ENCODE measurements around the gene TTLL10. TPM values are rescaled to one million over a fixed set of nuclear protein-coding genes. Genes with fewer than 3 reads are reported as not detected.

The TTLL10 gene
- total and polyA plus RNA-seq, 2 donors from 2014 or later, result 1.5 TPM; not detected in 1

DNA sequence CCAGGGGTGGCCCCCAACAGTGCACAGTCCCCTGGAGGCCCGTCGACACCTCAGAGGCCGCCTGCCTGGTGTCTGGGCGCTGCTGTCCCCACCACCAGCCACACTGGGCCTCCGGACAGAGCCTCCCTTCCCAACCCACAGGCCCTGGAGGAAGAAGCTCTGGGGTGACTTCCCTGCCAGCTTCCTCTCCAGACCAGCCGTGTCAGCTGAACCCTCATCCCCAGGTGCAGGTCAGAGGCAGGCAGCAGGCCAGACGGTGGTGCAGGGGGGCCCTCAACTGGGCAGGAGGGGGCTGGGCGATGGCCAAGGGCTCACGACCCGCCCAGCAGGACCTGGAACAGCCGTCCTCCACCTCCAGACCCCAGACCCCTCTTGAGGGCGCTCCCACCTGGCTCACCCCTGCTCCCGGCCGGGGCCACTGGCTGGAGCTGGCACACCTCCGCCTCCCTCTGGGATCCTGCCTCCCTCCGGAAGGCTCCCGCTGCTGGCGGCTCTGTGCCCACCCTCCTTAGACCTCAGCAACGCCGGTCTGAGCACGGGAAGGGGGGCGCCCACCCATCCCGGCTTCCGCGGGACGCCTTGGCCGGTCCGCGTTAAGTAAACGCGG, 32.2 kb downstream of the TTLL10 start:
- Histone ChIP-seq H3K36me3 (ENCODE audit: control insufficient read depth in 2 of 3, insufficient read depth in 3 of 3, low read length in 3 of 3) (no peaks in the 10 kb centered on the region), H3K27ac (ENCODE audit: low read depth in 2 of 2, low read length in 2 of 2) (no peak overlapping the region), H3K4me3 (ENCODE audit: low read length in 3 of 3) (no peak overlapping the region), H3K9ac (ENCODE audit: low read length in 3 of 3) (no peak overlapping the region), H3K4me1 (ENCODE audit: control insufficient read depth in 2 of 3, insufficient read depth in 2 of 3, low read depth in 1 of 3, low read length in 3 of 3) (peaks cover 0 to 3% (median 0%) of the 10 kb centered on the region in 3 donors), H3K9me3 (ENCODE audit: control insufficient read depth in 2 of 3, insufficient read depth in 1 of 3, low read length in 3 of 3) (no peaks in the 10 kb centered on the region), H3K27me3 (ENCODE audit: control insufficient read depth, insufficient read depth, low read length) (no peaks in the 10 kb centered on the region)
- TF ChIP-seq, protein P1, sequence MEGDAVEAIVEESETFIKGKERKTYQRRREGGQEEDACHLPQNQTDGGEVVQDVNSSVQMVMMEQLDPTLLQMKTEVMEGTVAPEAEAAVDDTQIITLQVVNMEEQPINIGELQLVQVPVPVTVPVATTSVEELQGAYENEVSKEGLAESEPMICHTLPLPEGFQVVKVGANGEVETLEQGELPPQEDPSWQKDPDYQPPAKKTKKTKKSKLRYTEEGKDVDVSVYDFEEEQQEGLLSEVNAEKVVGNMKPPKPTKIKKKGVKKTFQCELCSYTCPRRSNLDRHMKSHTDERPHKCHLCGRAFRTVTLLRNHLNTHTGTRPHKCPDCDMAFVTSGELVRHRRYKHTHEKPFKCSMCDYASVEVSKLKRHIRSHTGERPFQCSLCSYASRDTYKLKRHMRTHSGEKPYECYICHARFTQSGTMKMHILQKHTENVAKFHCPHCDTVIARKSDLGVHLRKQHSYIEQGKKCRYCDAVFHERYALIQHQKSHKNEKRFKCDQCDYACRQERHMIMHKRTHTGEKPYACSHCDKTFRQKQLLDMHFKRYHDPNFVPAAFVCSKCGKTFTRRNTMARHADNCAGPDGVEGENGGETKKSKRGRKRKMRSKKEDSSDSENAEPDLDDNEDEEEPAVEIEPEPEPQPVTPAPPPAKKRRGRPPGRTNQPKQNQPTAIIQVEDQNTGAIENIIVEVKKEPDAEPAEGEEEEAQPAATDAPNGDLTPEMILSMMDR (IDR thresholded peaks at IDR 0.05; ENCODE audit: borderline replicate concordance, extremely low read depth, insufficient read depth), result no peak
- intact Hi-C loops (cut with DNase I), result no loop called here
- peak in 2 of 5 donors; percentile 65 to 76 for DNase-seq
- FAIRE-seq, result no peak

DNA sequence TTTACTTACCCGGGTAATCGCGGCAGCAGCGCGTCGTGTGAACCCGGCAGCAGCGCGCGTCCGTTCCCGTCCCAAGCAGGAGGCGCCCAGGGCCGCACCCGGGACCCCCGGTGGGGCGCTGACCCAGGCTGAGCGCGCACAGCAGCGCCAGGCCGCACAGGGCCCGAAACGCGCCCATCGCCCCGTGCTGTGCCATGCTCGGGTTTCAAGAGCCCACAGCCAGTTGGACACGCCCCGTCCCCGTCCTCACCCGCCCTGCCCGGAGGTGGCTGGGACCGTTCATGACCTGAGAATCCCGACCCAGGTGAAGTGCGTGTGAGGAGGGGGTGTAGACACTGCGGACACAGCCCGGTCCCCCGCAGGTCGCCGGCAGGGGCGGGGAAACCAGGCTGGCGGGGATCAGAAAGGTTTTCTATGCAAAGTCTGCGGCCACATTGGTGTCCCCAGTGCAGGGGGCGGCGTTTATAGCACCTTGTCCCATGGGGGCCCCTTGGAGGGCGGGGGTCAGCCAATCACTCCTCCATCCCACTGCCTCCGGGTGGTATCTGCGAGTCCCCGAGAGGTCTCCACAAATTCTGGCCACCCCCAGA, 32.8 kb downstream of the TTLL10 start, which contains the start of gene TNFRSF18:
TNFRSF18 (minus strand) TSS at position 217 of the 590 bp plus-strand sequence; CDS start at position 196, 21 bp downstream.
- Histone ChIP-seq H3K9me3 (ENCODE audit: control insufficient read depth in 2 of 3, insufficient read depth in 1 of 3, low read length in 3 of 3) (no peaks in the 10 kb centered on the region), H3K9ac (ENCODE audit: low read length in 3 of 3) (no peak within 1 kb of the TSS), H3K4me3 (ENCODE audit: low read length in 3 of 3) (no peak within 1 kb of the TSS), H3K27me3 (ENCODE audit: control insufficient read depth, insufficient read depth, low read length) (no peaks in the 10 kb centered on the region), H3K36me3 (ENCODE audit: control insufficient read depth in 2 of 3, insufficient read depth in 3 of 3, low read length in 3 of 3) (no peaks in the 10 kb centered on the region), H3K27ac (ENCODE audit: low read depth in 2 of 2, low read length in 2 of 2) (no peak within 1 kb of the TSS), H3K4me1 (ENCODE audit: control insufficient read depth in 2 of 3, insufficient read depth in 2 of 3, low read depth in 1 of 3, low read length in 3 of 3) (peaks cover 0 to 3% (median 0%) of the 10 kb centered on the region in 3 donors)
- peak; percentile 48 to 82 (median 67) for DNase-seq
- intact Hi-C loops (cut with DNase I), result no loop called here
- TF ChIP-seq, protein P1 (IDR thresholded peaks at IDR 0.05; ENCODE audit: borderline replicate concordance, extremely low read depth, insufficient read depth), result no peak
- no peak for FAIRE-seq

DNA sequence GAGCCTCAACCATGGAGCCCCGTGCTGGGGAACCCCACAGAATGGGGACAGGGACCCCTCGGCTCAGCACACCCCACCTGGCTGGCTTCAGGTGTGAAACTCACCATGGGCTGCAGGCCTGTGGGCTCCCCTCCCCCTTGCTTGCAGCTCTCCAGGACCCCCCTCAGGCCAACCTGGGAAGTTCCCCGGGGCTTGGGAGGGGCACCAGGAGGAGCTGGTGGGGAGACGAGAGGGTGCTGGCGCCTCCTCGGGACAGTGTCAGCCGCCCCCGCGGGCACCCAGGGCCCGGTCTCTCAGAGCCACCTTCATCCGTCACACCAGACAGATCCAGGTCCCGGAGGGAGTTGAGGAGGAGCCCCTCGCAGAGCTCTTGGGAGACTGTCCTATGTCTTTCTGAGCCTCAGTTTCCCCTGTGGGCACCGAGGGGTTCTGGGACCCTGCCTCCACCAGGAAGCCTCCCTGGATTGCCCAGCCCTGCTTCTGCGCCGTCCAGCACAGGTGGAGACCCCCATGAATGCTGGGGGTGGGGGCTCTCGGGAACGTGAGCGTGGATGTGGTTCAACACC, 33.4 kb downstream of the TTLL10 start:
- no peak overlapping the region for H3K27ac ChIP-seq (ENCODE audit: low read depth in 2 of 2, low read length in 2 of 2)
- no peak overlapping the region for H3K9ac ChIP-seq (ENCODE audit: low read length in 3 of 3)
- H3K4me1 ChIP-seq (ENCODE audit: control insufficient read depth in 2 of 3, insufficient read depth in 2 of 3, low read depth in 1 of 3, low read length in 3 of 3), result peaks cover 0 to 3% (median 0%) of the 10 kb centered on the region in 3 donors
- H3K4me3 ChIP-seq (ENCODE audit: low read length in 3 of 3), result no peak overlapping the region
- DNase-seq (peak in 2 of 5 donors; percentile 64 to 74), FAIRE-seq (no peak)
- intact Hi-C loops (cut with DNase I), result no loop called here
- TF ChIP-seq, protein P1 (IDR thresholded peaks at IDR 0.05; ENCODE audit: borderline replicate concordance, extremely low read depth, insufficient read depth), result no peak
- H3K27me3 ChIP-seq (ENCODE audit: control insufficient read depth, insufficient read depth, low read length), result no peaks in the 10 kb centered on the region
- no peaks in the 10 kb centered on the region for H3K36me3 ChIP-seq (ENCODE audit: control insufficient read depth in 2 of 3, insufficient read depth in 3 of 3, low read length in 3 of 3)
- H3K9me3 ChIP-seq (ENCODE audit: control insufficient read depth in 2 of 3, insufficient read depth in 1 of 3, low read length in 3 of 3), result no peaks in the 10 kb centered on the region

All from kidney (tissue), 14 donors.